ENCODE data around the gene SLC38A10. TPM values are rescaled to one million over a fixed set of nuclear protein-coding genes. Genes with fewer than 3 reads are reported as not detected.

SLC38A10 gene
- total RNA-seq, 1 donor from 2014 or later: 100 TPM

GRCh38 chr17:81261582-81262336 lies 33.3 kb downstream of the SLC38A10 start:
- Histone ChIP-seq H3K27me3 (ENCODE audit: control insufficient read depth, insufficient read depth, low read length) (no peaks in the 10 kb centered on the region), H3K36me3 (ENCODE audit: control insufficient read depth, insufficient read depth, low read length) (peaks cover 3% of the 10 kb centered on the region), H3K4me3 (ENCODE audit: low read depth, low read length) (no peak overlapping the region)
- DNase-seq (ENCODE audit: low read depth): no peak
- TF ChIP-seq CTCF (IDR thresholded peaks at IDR 0.05; ENCODE audit: insufficient read depth, low read length, poor library complexity, severe bottlenecking): no peak

DNA sequence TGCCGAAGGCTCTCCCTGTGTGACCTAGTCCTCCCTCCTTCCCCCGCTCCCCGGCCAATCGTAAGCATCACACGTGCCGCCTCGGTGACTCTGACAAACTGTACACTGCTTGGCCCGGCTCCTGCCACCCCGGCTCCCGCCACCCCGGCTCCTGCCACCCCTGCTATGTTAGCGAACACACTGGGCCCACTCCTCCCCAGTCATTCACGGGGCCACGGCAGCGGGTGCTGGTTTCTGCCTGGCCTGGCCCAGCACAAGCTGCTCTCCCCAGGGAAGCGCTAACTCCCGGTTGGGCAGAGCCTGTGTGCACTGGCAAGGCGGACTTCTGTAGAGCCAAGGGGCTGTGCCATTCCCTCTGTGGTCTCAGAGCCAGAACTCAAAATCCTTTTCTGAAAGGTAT lies 34.0 kb downstream of the SLC38A10 start:
- Histone ChIP-seq H3K4me3 (ENCODE audit: low read depth, low read length) (no peak overlapping the region), H3K36me3 (ENCODE audit: control insufficient read depth, insufficient read depth, low read length) (peaks cover 3% of the 10 kb centered on the region), H3K27me3 (ENCODE audit: control insufficient read depth, insufficient read depth, low read length) (no peaks in the 10 kb centered on the region)
- TF ChIP-seq CTCF (IDR thresholded peaks at IDR 0.05; ENCODE audit: insufficient read depth, low read length, poor library complexity, severe bottlenecking): no peak
- no peak for DNase-seq (ENCODE audit: low read depth)

DNA sequence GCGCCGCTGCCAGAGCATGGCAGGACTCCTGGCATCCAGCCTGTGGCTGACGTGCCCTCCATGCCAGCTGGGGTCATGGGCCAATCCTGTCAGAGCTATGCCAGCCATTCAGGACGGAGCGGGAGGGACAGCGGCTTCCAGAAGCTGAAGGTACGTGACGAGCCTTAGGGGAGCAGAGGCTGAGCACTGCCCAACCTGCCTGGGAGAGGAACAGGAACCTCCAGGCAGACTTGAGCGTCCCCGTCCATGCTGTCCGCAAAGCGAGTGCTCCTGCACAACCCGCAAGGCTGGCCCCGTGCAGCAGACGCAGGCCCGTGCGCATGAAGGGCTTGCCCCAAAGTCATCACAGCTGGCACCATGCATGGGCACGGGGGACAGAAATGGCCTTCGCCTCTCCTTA lies 34.5 kb downstream of the SLC38A10 start:
- no peak for DNase-seq (ENCODE audit: low read depth)
- Histone ChIP-seq H3K36me3 (ENCODE audit: control insufficient read depth, insufficient read depth, low read length) (peaks cover 3% of the 10 kb centered on the region), H3K27me3 (ENCODE audit: control insufficient read depth, insufficient read depth, low read length) (no peaks in the 10 kb centered on the region), H3K4me3 (ENCODE audit: low read depth, low read length) (no peak overlapping the region)
- no peak for TF ChIP-seq CTCF (IDR thresholded peaks at IDR 0.05; ENCODE audit: insufficient read depth, low read length, poor library complexity, severe bottlenecking)

- TF ChIP-seq CTCF (IDR thresholded peaks at IDR 0.05; ENCODE audit: insufficient read depth, low read length, poor library complexity, severe bottlenecking): no peak
- H3K36me3 ChIP-seq (ENCODE audit: control insufficient read depth, insufficient read depth, low read length): peaks cover 1% of the 10 kb centered on the region
- H3K4me3 ChIP-seq (ENCODE audit: low read depth, low read length): no peak overlapping the region
- DNase-seq (ENCODE audit: low read depth): no peak
- H3K27me3 ChIP-seq (ENCODE audit: control insufficient read depth, insufficient read depth, low read length): no peaks in the 10 kb centered on the region
Observed at GRCh38 chr17:81260171-81260570, 34.9 kb downstream of the SLC38A10 start.

DNA sequence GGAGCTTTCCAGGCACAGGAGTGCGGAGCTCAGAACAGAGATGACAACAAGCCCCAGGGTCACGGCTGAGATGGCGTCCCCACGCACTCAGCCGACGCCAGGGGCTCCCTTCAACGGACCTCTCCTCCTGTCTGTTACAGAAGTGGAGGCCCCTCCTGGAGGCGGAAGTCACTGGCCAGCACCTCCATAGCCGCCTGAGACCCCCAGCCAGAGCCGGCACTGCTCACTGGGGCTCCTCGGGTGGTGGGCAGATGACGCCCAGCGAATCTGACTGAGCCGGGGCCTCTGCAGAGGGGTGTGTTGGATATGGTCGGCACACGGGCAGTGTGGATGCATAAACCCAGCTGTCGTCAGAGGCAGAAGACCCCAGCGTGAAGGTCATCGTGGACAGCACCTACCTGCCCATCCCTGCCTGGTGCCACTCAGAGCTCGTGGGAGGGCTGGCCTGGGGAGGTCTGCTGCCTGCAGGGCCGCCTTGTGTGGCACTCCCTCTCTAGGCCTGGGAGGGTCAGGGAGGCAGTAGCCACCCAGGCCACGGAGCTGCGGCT lies 36.0 kb downstream of the SLC38A10 start:
- Histone ChIP-seq H3K36me3 (ENCODE audit: control insufficient read depth, insufficient read depth, low read length) (no peaks in the 10 kb centered on the region), H3K4me3 (ENCODE audit: low read depth, low read length) (no peak overlapping the region), H3K27me3 (ENCODE audit: control insufficient read depth, insufficient read depth, low read length) (no peaks in the 10 kb centered on the region)
- TF ChIP-seq CTCF (IDR thresholded peaks at IDR 0.05; ENCODE audit: insufficient read depth, low read length, poor library complexity, severe bottlenecking): no peak
- DNase-seq (ENCODE audit: low read depth): no peak

DNA sequence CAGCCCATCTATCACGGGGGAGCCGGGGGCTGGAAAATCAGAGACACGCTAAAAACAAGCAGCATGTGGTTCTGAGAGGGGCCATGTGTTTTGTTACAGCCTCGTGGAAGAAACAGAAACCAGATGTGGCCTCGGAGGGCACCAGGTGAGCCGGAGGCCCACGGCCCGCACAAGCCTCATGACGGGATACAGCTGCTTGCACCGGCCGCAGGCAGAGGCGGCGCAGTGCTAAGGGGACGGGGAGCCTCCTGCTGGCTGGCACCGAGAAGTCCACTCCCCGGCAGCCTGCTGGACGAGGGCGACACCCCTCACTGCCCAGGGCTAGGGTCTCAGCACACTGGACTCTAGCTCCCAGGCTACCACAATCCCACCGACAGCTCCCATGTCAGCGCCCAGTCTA lies 36.8 kb downstream of the SLC38A10 start:
- no peak for TF ChIP-seq CTCF (IDR thresholded peaks at IDR 0.05; ENCODE audit: insufficient read depth, low read length, poor library complexity, severe bottlenecking)
- H3K36me3 ChIP-seq (ENCODE audit: control insufficient read depth, insufficient read depth, low read length): no peaks in the 10 kb centered on the region
- no peak for DNase-seq (ENCODE audit: low read depth)
- H3K27me3 ChIP-seq (ENCODE audit: control insufficient read depth, insufficient read depth, low read length): no peaks in the 10 kb centered on the region
- no peak overlapping the region for H3K4me3 ChIP-seq (ENCODE audit: low read depth, low read length)
